Measurements from ENCODE around the gene AGBL3.

- TF ChIP-seq, protein P1, sequence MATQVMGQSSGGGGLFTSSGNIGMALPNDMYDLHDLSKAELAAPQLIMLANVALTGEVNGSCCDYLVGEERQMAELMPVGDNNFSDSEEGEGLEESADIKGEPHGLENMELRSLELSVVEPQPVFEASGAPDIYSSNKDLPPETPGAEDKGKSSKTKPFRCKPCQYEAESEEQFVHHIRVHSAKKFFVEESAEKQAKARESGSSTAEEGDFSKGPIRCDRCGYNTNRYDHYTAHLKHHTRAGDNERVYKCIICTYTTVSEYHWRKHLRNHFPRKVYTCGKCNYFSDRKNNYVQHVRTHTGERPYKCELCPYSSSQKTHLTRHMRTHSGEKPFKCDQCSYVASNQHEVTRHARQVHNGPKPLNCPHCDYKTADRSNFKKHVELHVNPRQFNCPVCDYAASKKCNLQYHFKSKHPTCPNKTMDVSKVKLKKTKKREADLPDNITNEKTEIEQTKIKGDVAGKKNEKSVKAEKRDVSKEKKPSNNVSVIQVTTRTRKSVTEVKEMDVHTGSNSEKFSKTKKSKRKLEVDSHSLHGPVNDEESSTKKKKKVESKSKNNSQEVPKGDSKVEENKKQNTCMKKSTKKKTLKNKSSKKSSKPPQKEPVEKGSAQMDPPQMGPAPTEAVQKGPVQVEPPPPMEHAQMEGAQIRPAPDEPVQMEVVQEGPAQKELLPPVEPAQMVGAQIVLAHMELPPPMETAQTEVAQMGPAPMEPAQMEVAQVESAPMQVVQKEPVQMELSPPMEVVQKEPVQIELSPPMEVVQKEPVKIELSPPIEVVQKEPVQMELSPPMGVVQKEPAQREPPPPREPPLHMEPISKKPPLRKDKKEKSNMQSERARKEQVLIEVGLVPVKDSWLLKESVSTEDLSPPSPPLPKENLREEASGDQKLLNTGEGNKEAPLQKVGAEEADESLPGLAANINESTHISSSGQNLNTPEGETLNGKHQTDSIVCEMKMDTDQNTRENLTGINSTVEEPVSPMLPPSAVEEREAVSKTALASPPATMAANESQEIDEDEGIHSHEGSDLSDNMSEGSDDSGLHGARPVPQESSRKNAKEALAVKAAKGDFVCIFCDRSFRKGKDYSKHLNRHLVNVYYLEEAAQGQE (IDR thresholded peaks at IDR 0.05) = no peak
- no peak for TF ChIP-seq NR3C1 (IDR thresholded peaks at IDR 0.05)
- TF ChIP-seq CTCF (IDR thresholded peaks at IDR 0.05) = no peak
- no peak for TF ChIP-seq ZC3H11A (IDR thresholded peaks at IDR 0.05)
- TF ChIP-seq MAX (IDR thresholded peaks at IDR 0.05) = no peak
Measured at GRCh38 chr7:135179321-135179925, 193.1 kb downstream of the AGBL3 start.
